HepG2 (cell line): Measurements from ENCODE around the gene SLC5A12. TPM values are rescaled to one million over a fixed set of nuclear protein-coding genes. Genes with fewer than 3 reads are reported as not detected.

Experiments used
- ATAC-seq: fragments of 200-7000 bp; cut with Tn5 transposase; 3 replicates; pipeline ENCODE4 v1.9.1; 2020; ENCODE audit warnings: mild to moderate bottlenecking, moderate library complexity
- BruUV-seq: library from RNA; stranded (reverse); fragments of 400-500 nt; replicated peaks from 2 replicates; lab custom pipeline; 2021; lab: Mats Ljungman, UMichigan
- CTCF ChIA-PET: fragments of 300-600 bp; formaldehyde crosslinking; extraction: SDS; loops from one replicate; lab custom pipeline; 2021; ENCODE audit warnings: low total read pairs, inconsistent platforms, low intra/inter-chr PET ratio; lab: Yijun Ruan, JAX
- POLR2A ChIA-PET: fragments of 350-600 bp; sonication (Branson Sonifier 250); formaldehyde crosslinking; loops from one replicate; lab custom pipeline; 2020; ENCODE audit warnings: antibody characterized with exemption, inconsistent platforms; lab: Yijun Ruan, JAX
- DNase-seq: peaks from one replicate; pipeline ENCODE4 v3.0.0-alpha.2; 2015; ENCODE audit warnings: low spot score
- FAIRE-seq: peaks from 3 replicates; lab custom pipeline; 2011; peaks lifted over from hg19 to GRCh38; lab: Jason Lieb, UNC
- H2AFZ ChIP-seq: one replicate; pipeline ENCODE4 v1.6.1; 2011; ENCODE audit warnings: low read length, inconsistent platforms
- H3K27ac ChIP-seq: fragments of 300-600 bp; 3 replicates; pipeline ENCODE4 v1.8.0; 2011; ENCODE audit warnings: mixed run types, mild to moderate bottlenecking, mixed read lengths, low read length, inconsistent platforms; ENCODE audit not compliant: insufficient read depth; ENCODE audit errors: extremely low read length
- H3K27me3 ChIP-seq, 2 experiments: fragments of 200-600 bp in 1 of 2; 2 replicates in 1 of 2; 3 replicates in 1 of 2; pipeline versions ENCODE4 v1.6.0 to v1.8.0; 2011; ENCODE audit warnings: low read length in 2 of 2, mild to moderate bottlenecking in 2 of 2, moderate library complexity in 2 of 2, inconsistent platforms in 1 of 2; ENCODE audit not compliant: insufficient read depth in 2 of 2, control insufficient read depth in 1 of 2
- H3K36me3 ChIP-seq, 2 experiments: fragments of 200-600 bp in 1 of 2; replicated peaks in 1 of 2; 2 replicates in 1 of 2; 3 replicates in 1 of 2; pipeline versions ENCODE4 v1.5.1 to v1.8.0; 2011; ENCODE audit warnings: low read length in 2 of 2, inconsistent platforms in 1 of 2; ENCODE audit not compliant: insufficient read depth in 2 of 2, control insufficient read depth in 1 of 2
- H3K4me1 ChIP-seq: 2 replicates; pipeline ENCODE4 v1.5.1; 2012; ENCODE audit warnings: low read length, inconsistent platforms; ENCODE audit not compliant: insufficient read depth
- H3K4me2 ChIP-seq: 2 replicates; pipeline ENCODE4 v1.6.0; 2011; ENCODE audit warnings: low read depth, low read length, inconsistent platforms
- H3K4me3 ChIP-seq, 3 experiments: fragments of 200-600 bp in 1 of 3; sonication (generic), shearing (Covaris generic) in 1 of 3; replicated peaks in 1 of 3; 2 replicates each; pipeline ENCODE4 v1.5.1; 2011 to 2016; ENCODE audit warnings: low read length in 3 of 3, inconsistent platforms in 2 of 3, low read depth in 2 of 3, mild to moderate bottlenecking in 2 of 3, control low read depth in 1 of 3, mixed read lengths in 1 of 3; ENCODE audit not compliant: insufficient read depth in 1 of 3
- H3K79me2 ChIP-seq: one replicate; pipeline ENCODE4 v1.6.1; 2011; ENCODE audit warnings: low read length, inconsistent platforms; ENCODE audit not compliant: insufficient read depth
- H3K9ac ChIP-seq: 2 replicates; pipeline ENCODE4 v1.6.0; 2011; ENCODE audit warnings: mild to moderate bottlenecking, low read depth, low read length, inconsistent platforms; ENCODE audit not compliant: insufficient read depth
- H3K9me3 ChIP-seq: 2 replicates; pipeline ENCODE4 v1.5.1; 2012; ENCODE audit warnings: mild to moderate bottlenecking, low read length
- H4K20me1 ChIP-seq: 2 replicates; pipeline ENCODE4 v1.6.0; 2011; ENCODE audit warnings: inconsistent platforms, mild to moderate bottlenecking, low read length, moderate library complexity; ENCODE audit not compliant: insufficient read depth
- AFF4 ChIP-seq: sonication (generic); formaldehyde crosslinking; IDR thresholded peaks from 2 replicates; pipeline ENCODE4 v1.4.0; 2020; ENCODE audit warnings: missing genetic modification reagents
- CBX1 ChIP-seq: IDR thresholded peaks from one replicate; pipeline ENCODE4 v1.6.1; 2016; ENCODE audit warnings: antibody characterized with exemption, low read depth
- GMEB2 ChIP-seq: IDR thresholded peaks from 2 replicates; pipeline ENCODE4 v1.6.1; 2016; ENCODE audit warnings: missing biosample characterization, missing genetic modification reagents, low read depth
- HOXA5 ChIP-seq: sonication (generic); formaldehyde crosslinking; IDR thresholded peaks from 2 replicates; pipeline ENCODE4 v1.4.0; 2020; ENCODE audit warnings: missing genetic modification reagents
- IRX3 ChIP-seq: sonication (generic); formaldehyde crosslinking; IDR thresholded peaks from 2 replicates; pipeline ENCODE4 v1.8.1; 2023; ENCODE audit warnings: mild to moderate bottlenecking, low read depth, missing genetic modification reagents, borderline replicate concordance
- NCOA1 ChIP-seq: sonication (generic); formaldehyde crosslinking; IDR thresholded peaks from 2 replicates; pipeline ENCODE4 v1.9.0; 2021; ENCODE audit warnings: missing genetic modification reagents
- SMAD9 ChIP-seq: sonication (generic); formaldehyde crosslinking; IDR thresholded peaks from 2 replicates; pipeline ENCODE4 v1.5.1; 2020; ENCODE audit warnings: mild to moderate bottlenecking, missing genetic modification reagents
- ZBTB21 ChIP-seq: sonication (generic); formaldehyde crosslinking; IDR thresholded peaks from 2 replicates; pipeline ENCODE4 v1.4.0; 2020; ENCODE audit warnings: missing genetic modification reagents
- ZFP41 ChIP-seq: sonication (generic); formaldehyde crosslinking; IDR thresholded peaks from 2 replicates; pipeline ENCODE4 v1.4.0; 2020; ENCODE audit warnings: mild to moderate bottlenecking, missing genetic modification reagents, borderline replicate concordance
- ZNF121 ChIP-seq: sonication (generic); formaldehyde crosslinking; IDR thresholded peaks from 2 replicates; pipeline ENCODE4 v1.5.0; 2020; ENCODE audit warnings: mild to moderate bottlenecking, missing genetic modification reagents
- ZNF496 ChIP-seq: sonication (generic); formaldehyde crosslinking; IDR thresholded peaks from 2 replicates; pipeline ENCODE4 v1.8.1; 2023; ENCODE audit warnings: mild to moderate bottlenecking, moderate library complexity, missing genetic modification reagents; ENCODE audit not compliant: insufficient replicate concordance
- ZNF605 ChIP-seq: sonication (generic); formaldehyde crosslinking; IDR thresholded peaks from 2 replicates; pipeline ENCODE4 v1.8.0; 2022; ENCODE audit warnings: mild to moderate bottlenecking, missing genetic modification reagents
- ZNF672 ChIP-seq: sonication (generic); formaldehyde crosslinking; IDR thresholded peaks from 2 replicates; pipeline ENCODE4 v1.8.1; 2022; ENCODE audit warnings: missing genetic modification reagents
- ZSCAN21 ChIP-seq: sonication (generic); formaldehyde crosslinking; IDR thresholded peaks from 2 replicates; pipeline ENCODE4 v1.8.0; 2022; ENCODE audit warnings: mild to moderate bottlenecking, missing genetic modification reagents, moderate library complexity, borderline replicate concordance
- WGBS: methylation state at CpG from one replicate; pipeline ENCODE4 v1.1.6; 2017; ENCODE audit warnings: low lambda C conversion rate; 5-methylcytosine and 5-hydroxymethylcytosine counted together
- in situ Hi-C: cut with HindIII; loops from 2 replicates; pipeline ENCODE4 v1.10.0; 2017; ENCODE audit warnings: low pct_unique_long_range_greater_than_20kb; ENCODE audit not compliant: extremely low pct_ligation_motif_present
- intact Hi-C: fragments of 100-400 bp; cut with micrococcal nuclease; formaldehyde crosslinking; loops from one replicate; pipeline ENCODE4 v1.10.0; 2022; ENCODE audit not compliant: unreplicated experiment
- polyA plus RNA-seq, 8 experiments: library from polyadenylated mRNA; depleted of rRNA in 3 of 8; stranded (reverse) in 7 of 8; unstranded in 1 of 8; fragments of >200 nt; fragmentation: Illumina TruSeq in 4 of 8; extraction: Trizol in 4 of 8; gene quantifications; 2 replicates each; pipeline versions ENCODE4 v1.2.1 to v1.2.3, GENCODE V29; 2011 to 2016; ENCODE audit warnings: low read depth in 4 of 8, missing spikeins in 1 of 8, mixed read lengths in 1 of 8; ENCODE audit not compliant: insufficient read depth in 1 of 8
- total RNA-seq, 5 experiments: library from RNA; depleted of rRNA; stranded (reverse); fragments of >200 nt; fragmentation: Illumina TruSeq; extraction: Trizol; gene quantifications; 2 replicates each; pipeline ENCODE4 v1.2.3, GENCODE V29; 2016; ENCODE audit warnings: low read depth in 1 of 5

SLC5A12 gene
- total and polyA plus RNA-seq, 2 of the 13 experiments (the other 11 are each of a cell fraction or from before 2014, with no cell fraction given): not detected

- intact Hi-C loops: no loop called here
Measured at GRCh38 chr11:26742966-26743365, 21.1 kb upstream of the SLC5A12 start.

More at GRCh38 chr11:26742966-26743365, 21.1 kb upstream of the SLC5A12 start:
- POLR2A ChIA-PET: no interaction called here
- no peak for FAIRE-seq
- in situ Hi-C loops: no loop called here
- Histone ChIP-seq H2AFZ (no peak overlapping the region), H3K9me3 (no peaks in the 10 kb centered on the region), H4K20me1 (no peaks in the 10 kb centered on the region), H3K36me3 (no peaks in the 10 kb centered on the region), H3K4me2 (no peak overlapping the region), H3K4me3 (no peak overlapping the region)
- no peak for DNase-seq
- 0% methylated on average over 1 of the region's 1 CpG for WGBS
- BruUV-seq: no TSS peak
- TF ChIP-seq ZBTB21 (CRISPR knock-in tag) (no peak), CBX1 (no peak), ZNF672 (CRISPR knock-in tag) (no peak), SMAD9 (CRISPR knock-in tag) (no peak), ZNF121 (no peak), ZNF605 (CRISPR knock-in tag) (no peak), HOXA5 (CRISPR knock-in tag) (no peak), ZSCAN21 (CRISPR knock-in tag) (no peak), ZNF496 (CRISPR knock-in tag) (no peak), GMEB2 (CRISPR knock-in tag) (no peak), ZFP41 (CRISPR knock-in tag) (no peak), IRX3 (CRISPR knock-in tag) (no peak), AFF4 (CRISPR knock-in tag) (no peak), NCOA1 (CRISPR knock-in tag) (no peak)
- TF ChIP-seq, all 625 proteins: peak for 0
- CTCF ChIA-PET: no interaction called here
- Histone ChIP-seq H3K9ac (no peak overlapping the region), H3K79me2 (no peaks in the 10 kb centered on the region), H3K4me1 (no peaks in the 10 kb centered on the region), H3K27me3 (no peaks in the 10 kb centered on the region), H3K27ac (no peak overlapping the region)
- ATAC-seq: no peak
